Measurements from ENCODE around the gene HTRA3.
"Not testable (repeated sequence)": the region's sequence is repeated elsewhere in the genome, so short reads cannot be mapped to it uniquely, and the experiment has no call there.

- TF ChIP-seq, protein P1, sequence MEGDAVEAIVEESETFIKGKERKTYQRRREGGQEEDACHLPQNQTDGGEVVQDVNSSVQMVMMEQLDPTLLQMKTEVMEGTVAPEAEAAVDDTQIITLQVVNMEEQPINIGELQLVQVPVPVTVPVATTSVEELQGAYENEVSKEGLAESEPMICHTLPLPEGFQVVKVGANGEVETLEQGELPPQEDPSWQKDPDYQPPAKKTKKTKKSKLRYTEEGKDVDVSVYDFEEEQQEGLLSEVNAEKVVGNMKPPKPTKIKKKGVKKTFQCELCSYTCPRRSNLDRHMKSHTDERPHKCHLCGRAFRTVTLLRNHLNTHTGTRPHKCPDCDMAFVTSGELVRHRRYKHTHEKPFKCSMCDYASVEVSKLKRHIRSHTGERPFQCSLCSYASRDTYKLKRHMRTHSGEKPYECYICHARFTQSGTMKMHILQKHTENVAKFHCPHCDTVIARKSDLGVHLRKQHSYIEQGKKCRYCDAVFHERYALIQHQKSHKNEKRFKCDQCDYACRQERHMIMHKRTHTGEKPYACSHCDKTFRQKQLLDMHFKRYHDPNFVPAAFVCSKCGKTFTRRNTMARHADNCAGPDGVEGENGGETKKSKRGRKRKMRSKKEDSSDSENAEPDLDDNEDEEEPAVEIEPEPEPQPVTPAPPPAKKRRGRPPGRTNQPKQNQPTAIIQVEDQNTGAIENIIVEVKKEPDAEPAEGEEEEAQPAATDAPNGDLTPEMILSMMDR (IDR thresholded peaks at IDR 0.05): not testable (repeated sequence)
- not testable (repeated sequence) for TF ChIP-seq EZH2, EZH2phosphoT487 (IDR thresholded peaks at IDR 0.05)
These were observed 79.7 kb downstream of the HTRA3 start for GRCh38 chr4:8349236-8349635.

Data from neural progenitor cell (in vitro differentiated cells).